ENCODE results near the gene SPAG16. TPM values are rescaled to one million over a fixed set of nuclear protein-coding genes. Genes with fewer than 3 reads are reported as not detected.

Gene SPAG16
- total and polyA plus RNA-seq, 2 donors from 2014 or later = 35.9 to 38.5 TPM

GRCh38 chr2:213980883-213981282 is 696.6 kb downstream of the SPAG16 start:
- no peaks in the 10 kb centered on the region for H3K4me1 ChIP-seq (ENCODE audit: control insufficient read depth in 2 of 3, insufficient read depth in 2 of 3, low read depth in 1 of 3, low read length in 3 of 3)
- H3K9ac ChIP-seq (ENCODE audit: low read length in 3 of 3) = no peak overlapping the region
- no peaks in the 10 kb centered on the region for H3K9me3 ChIP-seq (ENCODE audit: control insufficient read depth in 2 of 3, insufficient read depth in 1 of 3, low read length in 3 of 3)
- no peaks in the 10 kb centered on the region for H3K27me3 ChIP-seq (ENCODE audit: control insufficient read depth, insufficient read depth, low read length)
- no peak for FAIRE-seq
- H3K27ac ChIP-seq (ENCODE audit: low read depth in 2 of 2, low read length in 2 of 2) = no peak overlapping the region
- intact Hi-C loops (cut with DNase I) = no loop called here
- H3K4me3 ChIP-seq (ENCODE audit: low read length in 3 of 3) = no peak overlapping the region
- no peaks in the 10 kb centered on the region for H3K36me3 ChIP-seq (ENCODE audit: control insufficient read depth in 2 of 3, insufficient read depth in 3 of 3, low read length in 3 of 3)
- no peak for DNase-seq
- TF ChIP-seq CTCF (IDR thresholded peaks at IDR 0.05; ENCODE audit: borderline replicate concordance, extremely low read depth, insufficient read depth) = no peak

- Histone ChIP-seq H3K36me3 (ENCODE audit: control insufficient read depth in 2 of 3, insufficient read depth in 3 of 3, low read length in 3 of 3) (no peaks in the 10 kb centered on the region), H3K4me3 (ENCODE audit: low read length in 3 of 3) (no peak overlapping the region), H3K9ac (ENCODE audit: low read length in 3 of 3) (no peak overlapping the region), H3K27ac (ENCODE audit: low read depth in 2 of 2, low read length in 2 of 2) (no peak overlapping the region), H3K27me3 (ENCODE audit: control insufficient read depth, insufficient read depth, low read length) (no peaks in the 10 kb centered on the region), H3K4me1 (ENCODE audit: control insufficient read depth in 2 of 3, insufficient read depth in 2 of 3, low read depth in 1 of 3, low read length in 3 of 3) (no peaks in the 10 kb centered on the region), H3K9me3 (ENCODE audit: control insufficient read depth in 2 of 3, insufficient read depth in 1 of 3, low read length in 3 of 3) (no peaks in the 10 kb centered on the region)
- no peak for TF ChIP-seq CTCF (IDR thresholded peaks at IDR 0.05; ENCODE audit: borderline replicate concordance, extremely low read depth, insufficient read depth)
- FAIRE-seq = no peak
- intact Hi-C loops (cut with DNase I) = no loop called here
- DNase-seq = no peak
Observed at GRCh38 chr2:213989207-213989606, 704.9 kb downstream of the SPAG16 start.

GRCh38 chr2:213991453-213992108 is 707.3 kb downstream of the SPAG16 start:
- intact Hi-C loops (cut with DNase I) = no loop called here
- H3K27ac ChIP-seq (ENCODE audit: low read depth in 2 of 2, low read length in 2 of 2) = no peak overlapping the region
- H3K36me3 ChIP-seq (ENCODE audit: control insufficient read depth in 2 of 3, insufficient read depth in 3 of 3, low read length in 3 of 3) = no peaks in the 10 kb centered on the region
- no peaks in the 10 kb centered on the region for H3K4me1 ChIP-seq (ENCODE audit: control insufficient read depth in 2 of 3, insufficient read depth in 2 of 3, low read depth in 1 of 3, low read length in 3 of 3)
- no peak overlapping the region for H3K9ac ChIP-seq (ENCODE audit: low read length in 3 of 3)
- no peaks in the 10 kb centered on the region for H3K9me3 ChIP-seq (ENCODE audit: control insufficient read depth in 2 of 3, insufficient read depth in 1 of 3, low read length in 3 of 3)
- H3K27me3 ChIP-seq (ENCODE audit: control insufficient read depth, insufficient read depth, low read length) = no peaks in the 10 kb centered on the region
- DNase-seq (no peak), FAIRE-seq (no peak)
- H3K4me3 ChIP-seq (ENCODE audit: low read length in 3 of 3) = no peak overlapping the region
- TF ChIP-seq CTCF (IDR thresholded peaks at IDR 0.05; ENCODE audit: borderline replicate concordance, extremely low read depth, insufficient read depth) = no peak

Data from kidney (tissue), 14 donors.